T-helper 1 cell treated with Interleukin-12 subunit alpha and Interleukin-12 subunit beta and Interleukin-4 antibody, amounts not matched to agents 30 μg/mL and 1 μg/mL, for 36 hours (primary cell): ENCODE measurements around the gene TMEM120B.
"Not testable (repeated sequence)": the region's sequence is repeated elsewhere in the genome, so short reads cannot be mapped to it uniquely, and the experiment has no call there.

Experiments
- H3K27ac Mint-ChIP-seq: one replicate; pipeline ENCODE4 v1.8.0; 2021; ENCODE audit warnings: mild to moderate bottlenecking, mixed read lengths
- H3K27me3 Mint-ChIP-seq: one replicate; pipeline ENCODE4 v1.8.0; 2021; ENCODE audit warnings: low read depth, mixed read lengths
- H3K36me3 Mint-ChIP-seq: one replicate; pipeline ENCODE4 v1.8.0; 2021; ENCODE audit warnings: low read depth, mixed read lengths
- H3K4me1 Mint-ChIP-seq: one replicate; pipeline ENCODE4 v1.8.0; 2021; ENCODE audit warnings: low read depth, mixed read lengths
- H3K4me3 Mint-ChIP-seq: one replicate; pipeline ENCODE4 v1.8.0; 2021; ENCODE audit warnings: mild to moderate bottlenecking, moderate library complexity, mixed read lengths
- H3K9me3 Mint-ChIP-seq: one replicate; pipeline ENCODE4 v1.8.0; 2021; ENCODE audit warnings: mixed read lengths

TMEM120B gene

GRCh38 chr12:121748218-121748570 lies 35.6 kb downstream of the TMEM120B start:
- Mint-ChIP-seq H3K27ac (peak overlapping the region; percentile 60), H3K9me3 (peaks cover 4% of the 10 kb centered on the region)

DNA sequence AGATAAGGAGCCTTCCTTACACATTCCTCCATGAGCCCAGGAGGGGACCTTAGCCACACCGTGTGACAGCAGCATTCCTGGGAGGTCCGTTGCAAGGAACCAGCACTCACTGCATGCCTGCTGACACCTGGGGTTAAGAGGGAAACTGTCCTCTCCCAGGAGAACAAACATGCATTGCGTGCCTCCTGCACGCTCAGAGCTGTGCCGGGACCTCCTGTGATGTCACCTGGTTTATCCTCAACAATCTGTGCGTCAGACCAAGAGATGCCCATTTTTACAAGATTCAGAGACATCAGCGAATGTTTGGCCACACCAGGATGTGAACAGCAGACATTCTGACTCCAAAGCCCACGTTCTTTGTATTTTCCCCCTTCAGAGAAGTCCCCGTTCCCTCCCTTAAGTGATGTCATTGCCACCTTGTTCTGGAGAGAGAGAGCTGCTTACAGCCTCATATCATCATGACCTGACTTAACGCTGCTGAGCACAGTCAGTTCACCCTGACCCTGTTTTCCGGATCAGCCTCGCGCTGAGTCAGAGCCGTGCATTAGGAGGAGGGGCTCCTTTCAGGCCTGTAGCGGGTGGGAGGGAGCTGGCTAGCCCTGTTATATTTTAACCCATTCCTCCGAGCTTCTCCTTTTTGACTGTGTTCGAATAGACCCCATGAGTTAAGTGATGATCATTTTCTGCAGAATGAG lies 36.2 kb downstream of the TMEM120B start:
- Mint-ChIP-seq H3K4me3 (no peak overlapping the region), H3K27me3 (no peaks in the 10 kb centered on the region), H3K27ac (peak overlapping the region; percentile 60), H3K4me1 (peaks cover 2% of the 10 kb centered on the region), H3K9me3 (peaks cover 4% of the 10 kb centered on the region), H3K36me3 (peaks cover 16% of the 10 kb centered on the region)

More at GRCh38 chr12:121748218-121748570, 35.6 kb downstream of the TMEM120B start:
- peaks cover 16% of the 10 kb centered on the region for H3K36me3 Mint-ChIP-seq
- no peak overlapping the region for H3K4me3 Mint-ChIP-seq
- no peaks in the 10 kb centered on the region for H3K27me3 Mint-ChIP-seq
- H3K4me1 Mint-ChIP-seq, result peaks cover 2% of the 10 kb centered on the region

DNA sequence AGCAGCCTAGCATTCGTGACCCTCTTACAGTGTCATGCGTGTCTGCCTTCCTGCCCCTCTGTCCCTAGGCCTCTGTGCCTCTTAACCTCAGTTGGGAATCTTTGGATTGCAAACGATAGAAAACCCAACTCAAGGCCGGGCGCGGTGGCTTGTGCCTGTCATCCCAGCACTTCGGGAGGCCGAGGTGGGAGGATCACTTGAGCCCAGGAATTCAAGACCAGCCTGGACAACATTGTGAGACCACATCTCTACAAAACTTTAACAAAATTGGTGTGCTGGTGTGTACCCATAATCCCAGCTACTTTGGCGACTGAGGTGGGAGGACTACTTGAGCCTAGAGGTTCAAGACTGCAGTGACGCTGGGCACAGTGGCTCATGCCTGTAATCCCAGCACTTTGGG lies 36.7 kb downstream of the TMEM120B start:
- H3K4me3 Mint-ChIP-seq, result no peak overlapping the region
- peaks cover 16% of the 10 kb centered on the region for H3K36me3 Mint-ChIP-seq
- H3K9me3 Mint-ChIP-seq, result peaks cover 4% of the 10 kb centered on the region
- H3K27ac Mint-ChIP-seq, result no peak overlapping the region
- H3K4me1 Mint-ChIP-seq, result peaks cover 2% of the 10 kb centered on the region
- no peaks in the 10 kb centered on the region for H3K27me3 Mint-ChIP-seq

- no peak overlapping the region for H3K27ac Mint-ChIP-seq
- peaks cover 4% of the 10 kb centered on the region for H3K9me3 Mint-ChIP-seq
- H3K27me3 Mint-ChIP-seq, result no peaks in the 10 kb centered on the region
- peaks cover 2% of the 10 kb centered on the region for H3K4me1 Mint-ChIP-seq
- H3K36me3 Mint-ChIP-seq, result peaks cover 17% of the 10 kb centered on the region
- no peak overlapping the region for H3K4me3 Mint-ChIP-seq
Measured at GRCh38 chr12:121750507-121750955, 38.0 kb downstream of the TMEM120B start.

- H3K27ac Mint-ChIP-seq, result no peak overlapping the region
Measured at GRCh38 chr12:121751034-121751433, 38.5 kb downstream of the TMEM120B start.

GRCh38 chr12:121751749-121752351 lies 39.3 kb downstream of the TMEM120B start:
- Mint-ChIP-seq H3K4me3 (no peak overlapping the region), H3K4me1 (peaks cover 11% of the 10 kb centered on the region), H3K27ac (peak overlapping the region; percentile 73), H3K36me3 (peaks cover 17% of the 10 kb centered on the region), H3K27me3 (no peaks in the 10 kb centered on the region), H3K9me3 (peaks cover 4% of the 10 kb centered on the region)

More at GRCh38 chr12:121751034-121751433, 38.5 kb downstream of the TMEM120B start:
- peaks cover 3% of the 10 kb centered on the region for H3K4me1 Mint-ChIP-seq
- H3K27me3 Mint-ChIP-seq, result no peaks in the 10 kb centered on the region
- peaks cover 4% of the 10 kb centered on the region for H3K9me3 Mint-ChIP-seq
- H3K4me3 Mint-ChIP-seq, result no peak overlapping the region
- peaks cover 17% of the 10 kb centered on the region for H3K36me3 Mint-ChIP-seq

DNA sequence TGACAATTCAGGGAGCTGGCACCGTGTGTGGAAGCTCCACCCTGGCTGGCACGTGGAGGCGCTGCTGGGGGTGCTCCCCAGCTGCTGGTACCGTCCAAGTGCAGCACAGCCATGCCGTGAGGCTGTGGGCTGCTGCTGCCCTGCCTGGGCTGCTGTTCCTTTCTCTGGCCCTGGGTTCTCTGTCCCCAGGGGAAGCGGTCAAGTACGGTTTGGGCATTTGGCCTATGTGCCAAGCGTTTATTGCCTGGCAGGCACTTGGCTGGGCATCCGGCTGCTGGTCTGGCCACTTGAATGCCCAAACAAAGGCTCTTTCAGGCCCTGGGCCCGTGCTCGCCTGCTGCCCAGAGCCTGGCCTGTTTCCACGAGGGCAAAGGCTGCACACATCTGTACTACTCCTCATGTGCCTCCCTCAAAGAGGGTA lies 41.3 kb downstream of the TMEM120B start:
- no peak overlapping the region for H3K4me3 Mint-ChIP-seq
- H3K27ac Mint-ChIP-seq, result no peak overlapping the region
- H3K36me3 Mint-ChIP-seq, result peaks cover 16% of the 10 kb centered on the region
- H3K9me3 Mint-ChIP-seq, result peaks cover 4% of the 10 kb centered on the region
- H3K4me1 Mint-ChIP-seq, result peaks cover 9% of the 10 kb centered on the region
- no peaks in the 10 kb centered on the region for H3K27me3 Mint-ChIP-seq

DNA sequence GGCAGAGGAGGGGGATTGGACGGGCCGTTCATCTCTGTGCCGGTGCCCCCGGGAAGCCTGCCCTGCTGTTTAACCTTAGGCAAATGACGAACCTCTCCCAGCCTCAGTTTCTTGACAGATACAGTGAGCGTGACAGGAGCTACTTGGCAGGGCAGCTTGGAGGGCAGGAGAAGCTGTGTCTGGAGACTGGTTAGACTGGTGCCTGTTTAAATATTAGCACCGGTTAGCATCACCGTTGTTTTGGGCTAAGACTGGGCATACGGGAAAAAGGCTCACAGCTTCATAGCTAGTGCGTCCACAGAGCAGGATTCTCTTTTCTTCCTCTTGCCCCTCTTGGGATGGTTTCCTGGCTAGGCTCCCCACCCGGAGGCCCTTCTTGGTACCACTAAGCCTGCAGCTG lies 42.3 kb downstream of the TMEM120B start:
- Mint-ChIP-seq H3K27ac (no peak overlapping the region), H3K36me3 (peaks cover 14% of the 10 kb centered on the region), H3K4me1 (peaks cover 9% of the 10 kb centered on the region), H3K4me3 (no peak overlapping the region), H3K9me3 (peaks cover 4% of the 10 kb centered on the region), H3K27me3 (no peaks in the 10 kb centered on the region)

DNA sequence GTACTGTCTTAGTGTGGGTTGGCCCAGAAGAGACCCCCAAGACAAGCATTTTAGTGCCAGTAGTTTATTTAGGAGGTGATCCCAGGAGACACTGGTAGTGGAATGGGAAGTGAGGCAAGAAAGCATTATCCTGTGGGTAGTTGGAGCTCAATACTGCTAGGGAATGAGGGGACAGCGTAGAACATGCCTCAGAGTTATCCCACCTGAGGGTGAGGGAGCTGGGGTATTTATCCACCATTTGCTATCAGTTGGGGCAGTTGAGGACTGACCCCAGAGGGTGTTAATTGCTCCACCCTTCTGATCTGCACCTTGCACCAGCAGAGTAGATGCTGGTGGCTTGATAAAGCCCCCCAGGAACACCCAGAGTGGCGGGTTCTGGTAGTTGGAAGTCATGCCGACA lies 43.0 kb downstream of the TMEM120B start:
- Mint-ChIP-seq H3K4me1 (peaks cover 9% of the 10 kb centered on the region), H3K27me3 (no peaks in the 10 kb centered on the region), H3K4me3 (no peak overlapping the region), H3K27ac (no peak overlapping the region), H3K36me3 (peaks cover 10% of the 10 kb centered on the region), H3K9me3 (no peaks in the 10 kb centered on the region)

DNA sequence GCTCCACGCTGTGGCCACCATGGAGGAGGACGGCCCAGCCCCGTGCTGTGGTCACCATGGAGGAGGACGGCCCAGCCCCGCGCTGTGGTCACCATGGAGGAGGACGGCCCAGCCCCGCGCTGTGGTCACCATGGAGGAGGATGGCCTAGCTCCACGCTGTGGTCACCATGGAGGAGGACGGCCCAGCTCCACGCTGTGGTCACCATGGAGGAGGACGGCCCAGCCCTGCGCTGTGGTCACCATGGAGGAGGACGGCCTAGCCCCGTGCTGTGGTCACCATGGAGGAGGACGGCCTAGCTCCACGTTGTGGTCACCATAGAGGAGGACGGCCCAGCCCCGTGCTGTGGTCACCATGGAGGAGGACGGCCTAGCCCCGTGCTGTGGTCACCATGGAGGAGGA lies 46.0 kb downstream of the TMEM120B start:
- not testable (repeated sequence) for H3K4me3 Mint-ChIP-seq, H3K36me3 Mint-ChIP-seq, H3K27me3 Mint-ChIP-seq, H3K27ac Mint-ChIP-seq, H3K4me1 Mint-ChIP-seq, H3K9me3 Mint-ChIP-seq

GRCh38 chr12:121762269-121762668 lies 49.7 kb downstream of the TMEM120B start:
- H3K4me1 Mint-ChIP-seq, result no peaks in the 10 kb centered on the region
- no peaks in the 10 kb centered on the region for H3K27me3 Mint-ChIP-seq

DNA sequence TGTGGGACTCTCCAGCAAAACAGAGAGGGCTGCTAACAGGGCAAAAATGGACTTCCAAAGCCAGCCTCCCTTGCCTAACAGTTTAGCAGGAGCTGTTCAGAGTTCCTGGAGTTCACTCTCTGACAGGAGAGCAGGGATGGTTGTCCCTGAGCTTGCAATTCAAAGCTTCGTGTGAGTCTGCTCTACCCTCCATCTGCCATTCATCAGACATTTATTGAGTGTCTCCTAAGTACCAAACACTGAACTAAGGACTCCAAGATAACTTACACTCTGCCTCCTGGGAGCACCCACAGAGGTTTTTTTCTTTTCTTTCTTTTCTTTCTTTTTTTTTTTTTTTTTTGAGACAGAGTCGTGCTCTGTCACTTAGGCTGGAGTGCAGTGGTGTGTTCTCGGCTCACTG lies 52.3 kb downstream of the TMEM120B start:
- H3K27me3 Mint-ChIP-seq, result no peaks in the 10 kb centered on the region
- H3K9me3 Mint-ChIP-seq, result no peaks in the 10 kb centered on the region
- H3K4me1 Mint-ChIP-seq, result no peaks in the 10 kb centered on the region
- no peak overlapping the region for H3K4me3 Mint-ChIP-seq
- no peak overlapping the region for H3K27ac Mint-ChIP-seq
- no peaks in the 10 kb centered on the region for H3K36me3 Mint-ChIP-seq

More at GRCh38 chr12:121762269-121762668, 49.7 kb downstream of the TMEM120B start:
- Mint-ChIP-seq H3K36me3 (no peaks in the 10 kb centered on the region), H3K27ac (no peak overlapping the region), H3K4me3 (no peak overlapping the region), H3K9me3 (no peaks in the 10 kb centered on the region)

- no peak overlapping the region for H3K4me3 Mint-ChIP-seq
- no peaks in the 10 kb centered on the region for H3K27me3 Mint-ChIP-seq
- no peaks in the 10 kb centered on the region for H3K4me1 Mint-ChIP-seq
- H3K36me3 Mint-ChIP-seq, result no peaks in the 10 kb centered on the region
- no peak overlapping the region for H3K27ac Mint-ChIP-seq
- no peaks in the 10 kb centered on the region for H3K9me3 Mint-ChIP-seq
Measured at GRCh38 chr12:121765573-121765972, 53.0 kb downstream of the TMEM120B start.

DNA sequence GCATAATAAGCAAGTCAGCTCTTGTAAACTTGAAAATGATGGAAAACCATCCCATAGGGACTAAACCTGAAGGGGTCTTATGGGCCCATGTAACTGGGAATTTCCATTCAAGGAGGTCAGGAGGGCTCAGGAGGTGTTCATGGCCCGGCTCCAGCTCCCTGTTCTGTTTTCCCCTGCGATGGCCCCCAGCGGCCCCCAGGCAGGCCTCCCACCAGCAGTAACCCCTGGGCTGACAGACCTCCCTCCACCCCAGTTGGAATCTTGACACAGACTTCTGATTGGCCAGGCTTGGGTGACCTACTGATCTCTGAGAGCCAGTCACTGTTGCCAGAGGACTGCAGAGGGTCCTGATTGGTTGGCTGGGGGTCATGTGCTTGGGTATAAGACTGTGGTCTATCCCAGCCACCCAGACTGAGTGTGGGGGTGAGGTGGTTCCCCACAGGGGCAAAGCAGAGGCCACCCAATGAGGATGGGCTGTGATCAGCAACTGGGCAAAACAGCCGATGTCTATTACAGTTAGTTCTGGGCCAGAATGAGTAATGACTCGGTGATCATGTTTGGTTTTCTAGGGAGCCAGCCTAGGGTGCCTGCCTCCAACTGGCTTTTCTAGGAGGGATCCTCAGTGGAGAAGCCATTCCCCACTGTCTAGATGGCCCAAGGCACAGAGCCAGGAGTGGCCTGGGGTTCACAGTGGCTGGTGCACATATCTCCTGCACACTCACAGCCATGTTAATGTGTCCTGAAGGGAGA lies 53.9 kb downstream of the TMEM120B start:
- no peak overlapping the region for H3K4me3 Mint-ChIP-seq
- H3K9me3 Mint-ChIP-seq, result no peaks in the 10 kb centered on the region
- H3K27ac Mint-ChIP-seq, result no peak overlapping the region
- H3K27me3 Mint-ChIP-seq, result no peaks in the 10 kb centered on the region
- H3K4me1 Mint-ChIP-seq, result no peaks in the 10 kb centered on the region
- H3K36me3 Mint-ChIP-seq, result no peaks in the 10 kb centered on the region

DNA sequence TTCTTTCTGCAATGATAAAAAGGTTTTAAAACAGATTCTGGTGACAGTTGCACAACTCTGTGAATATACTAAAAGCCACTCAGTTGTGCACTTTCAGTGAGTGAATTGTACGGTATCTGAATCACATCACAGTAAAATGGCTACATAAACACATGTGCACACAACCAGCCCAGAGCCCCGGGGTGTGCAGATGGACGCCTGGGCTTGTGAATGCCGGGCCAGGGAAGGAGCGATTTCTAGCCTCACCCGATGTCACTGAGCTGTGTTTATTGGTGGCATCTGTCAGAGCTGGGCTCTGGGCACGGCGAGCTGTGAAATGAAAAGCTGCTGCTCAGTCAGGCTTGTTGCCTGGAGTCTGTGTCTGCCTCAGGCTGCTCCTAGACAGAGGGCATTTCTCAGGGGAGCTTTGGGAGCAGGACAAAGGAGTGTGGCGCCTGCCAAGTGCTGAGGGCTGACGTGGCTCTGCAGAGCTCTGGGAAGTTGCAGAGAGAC lies 55.0 kb downstream of the TMEM120B start:
- no peaks in the 10 kb centered on the region for H3K9me3 Mint-ChIP-seq
- no peaks in the 10 kb centered on the region for H3K36me3 Mint-ChIP-seq
- no peak overlapping the region for H3K27ac Mint-ChIP-seq
- H3K27me3 Mint-ChIP-seq, result no peaks in the 10 kb centered on the region
- no peaks in the 10 kb centered on the region for H3K4me1 Mint-ChIP-seq
- H3K4me3 Mint-ChIP-seq, result no peak overlapping the region
